Neural cell (in vitro differentiated cells): Measurements from ENCODE around the gene PASD1.
"Not testable (repeated sequence)": the region's sequence is repeated elsewhere in the genome, so short reads cannot be mapped to it uniquely, and the experiment has no call there.

Experiments used
- CTCF ChIP-seq: fragments of 450-650 bp; IDR thresholded peaks from 2 replicates; pipeline ENCODE4 v1.5.1; 2014; ENCODE audit warnings: antibody characterized with exemption, mild to moderate bottlenecking, moderate library complexity; ENCODE audit not compliant: poor library complexity, severe bottlenecking
- EP300 ChIP-seq: fragments of 450-650 bp; conservative IDR thresholded peaks from 2 replicates; pipeline ENCODE4 v1.6.1; 2014; ENCODE audit warnings: antibody characterized with exemption, mild to moderate bottlenecking, moderate library complexity; ENCODE audit not compliant: poor library complexity, severe bottlenecking
- EZH2 ChIP-seq: fragments of 200-600, 300-800 bp; shearing (Covaris generic), sonication (generic); IDR thresholded peaks from 2 replicates; pipeline ENCODE4 v1.6.1; 2014; ENCODE audit warnings: antibody characterized with exemption, low read length, borderline replicate concordance, mild to moderate bottlenecking; ENCODE audit not compliant: insufficient read depth, poor library complexity, severe bottlenecking
- MXI1 ChIP-seq: fragments of 450-650 bp; conservative IDR thresholded peaks from 2 replicates; pipeline ENCODE4 v1.6.1; 2014; ENCODE audit warnings: antibody characterized with exemption, mild to moderate bottlenecking; ENCODE audit not compliant: poor library complexity, severe bottlenecking
- POLR2AphosphoS5 ChIP-seq: IDR thresholded peaks from 2 replicates; pipeline ENCODE4 v1.6.1; 2012
- RAD21 ChIP-seq: fragments of 450-650 bp; conservative IDR thresholded peaks from 2 replicates; pipeline ENCODE4 v1.6.1; 2014; ENCODE audit warnings: antibody characterized with exemption, mild to moderate bottlenecking, moderate library complexity
- REST ChIP-seq: IDR thresholded peaks from 2 replicates; pipeline ENCODE4 v1.6.1; 2012; ENCODE audit warnings: borderline replicate concordance
- SMC3 ChIP-seq: fragments of 450-650 bp; conservative IDR thresholded peaks from 2 replicates; pipeline ENCODE4 v1.6.1; 2014; ENCODE audit warnings: antibody characterized with exemption, mild to moderate bottlenecking, moderate library complexity; ENCODE audit not compliant: poor library complexity
- TAF1 ChIP-seq: IDR thresholded peaks from 2 replicates; pipeline ENCODE4 v1.6.1; 2012; ENCODE audit warnings: low read depth

- not testable (repeated sequence) for TF ChIP-seq CTCF, EZH2, EP300, RAD21, POLR2AphosphoS5, SMC3, MXI1, TAF1, REST
Observed at GRCh38 chrX:151593384-151593783, 29.9 kb downstream of the PASD1 start.
